ENCODE results near the gene EXD3.
"Not testable (repeated sequence)": the region's sequence is repeated elsewhere in the genome, so short reads cannot be mapped to it uniquely, and the experiment has no call there.

EXD3 gene

GRCh38 chr9:137270929-137271695 lies 151.8 kb downstream of the EXD3 start:
- FAIRE-seq, result no peak
- TF ChIP-seq POLR2A (IDR thresholded peaks at IDR 0.05; ENCODE audit: low read depth, low read length), result no peak

GRCh38 chr9:137269231-137269772 lies 153.7 kb downstream of the EXD3 start:
- FAIRE-seq (no peak), DNase-seq (ENCODE audit: insufficient read length, low spot score) (no peak)
- TF ChIP-seq POLR2A (IDR thresholded peaks at IDR 0.05; ENCODE audit: low read depth, low read length), result no peak

More at GRCh38 chr9:137270929-137271695, 151.8 kb downstream of the EXD3 start:
- no peak for DNase-seq (ENCODE audit: insufficient read length, low spot score)

- DNase-seq (ENCODE audit: insufficient read length, low spot score) (no peak), FAIRE-seq (no peak)
- no peak for TF ChIP-seq POLR2A (IDR thresholded peaks at IDR 0.05; ENCODE audit: low read depth, low read length)
Measured at GRCh38 chr9:137268538-137269201, 154.3 kb downstream of the EXD3 start.

- no peak for TF ChIP-seq POLR2A (IDR thresholded peaks at IDR 0.05; ENCODE audit: low read depth, low read length)
- FAIRE-seq, result no peak
- no peak for DNase-seq (ENCODE audit: insufficient read length, low spot score)
Measured at GRCh38 chr9:137267933-137268355, 155.0 kb downstream of the EXD3 start.

- no peak for TF ChIP-seq POLR2A (IDR thresholded peaks at IDR 0.05; ENCODE audit: low read depth, low read length)
- DNase-seq (ENCODE audit: insufficient read length, low spot score) (no peak), FAIRE-seq (no peak)
Measured at GRCh38 chr9:137266585-137267453, 156.1 kb downstream of the EXD3 start.

GRCh38 chr9:137266162-137266527 lies 156.8 kb downstream of the EXD3 start:
- TF ChIP-seq POLR2A (IDR thresholded peaks at IDR 0.05; ENCODE audit: low read depth, low read length), result no peak
- DNase-seq (ENCODE audit: insufficient read length, low spot score) (no peak), FAIRE-seq (no peak)

GRCh38 chr9:137265496-137266161 lies 157.3 kb downstream of the EXD3 start:
- no peak for DNase-seq (ENCODE audit: insufficient read length, low spot score)
- no peak for FAIRE-seq

GRCh38 chr9:137264067-137264466 lies 158.9 kb downstream of the EXD3 start:
- FAIRE-seq (no peak), DNase-seq (ENCODE audit: insufficient read length, low spot score) (no peak)
- TF ChIP-seq POLR2A (IDR thresholded peaks at IDR 0.05; ENCODE audit: low read depth, low read length), result no peak

More at GRCh38 chr9:137265496-137266161, 157.3 kb downstream of the EXD3 start:
- no peak for TF ChIP-seq POLR2A (IDR thresholded peaks at IDR 0.05; ENCODE audit: low read depth, low read length)

- no peak for TF ChIP-seq POLR2A (IDR thresholded peaks at IDR 0.05; ENCODE audit: low read depth, low read length)
- no peak for DNase-seq (ENCODE audit: insufficient read length, low spot score)
- FAIRE-seq, result no peak
Measured at GRCh38 chr9:137263506-137263905, 159.5 kb downstream of the EXD3 start.

- TF ChIP-seq POLR2A (IDR thresholded peaks at IDR 0.05; ENCODE audit: low read depth, low read length), result no peak
- no peak for FAIRE-seq
- no peak for DNase-seq (ENCODE audit: insufficient read length, low spot score)
Measured at GRCh38 chr9:137262909-137263285, 160.1 kb downstream of the EXD3 start.

- DNase-seq (ENCODE audit: insufficient read length, low spot score); FAIRE-seq: not testable (repeated sequence)
Measured at GRCh38 chr9:137262173-137262908, 160.6 kb downstream of the EXD3 start.

Measured in H54 (cell line).